Measurements from ENCODE around the gene WEE1.

WEE1 gene

DNA sequence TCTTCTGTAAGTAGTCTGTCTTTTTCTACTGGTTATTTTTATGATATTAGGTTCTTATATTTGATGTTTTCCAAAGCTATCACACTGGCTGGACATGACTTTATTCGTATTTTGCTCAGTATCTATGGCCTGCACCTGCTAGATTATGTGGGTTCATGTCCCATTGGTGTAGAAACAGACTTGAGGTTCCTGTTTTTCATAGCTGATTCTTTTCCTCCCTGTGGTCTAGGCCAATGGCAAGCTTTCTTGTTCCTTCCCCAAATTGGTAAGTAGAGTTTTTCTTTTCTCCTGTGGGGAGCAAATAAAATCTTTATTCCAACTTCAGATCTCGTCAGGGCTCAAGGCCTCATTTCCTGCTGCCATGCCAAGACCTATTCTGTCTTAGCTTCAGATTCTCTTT lies 60.2 kb downstream of the WEE1 start:
- Histone ChIP-seq H3K9ac (ENCODE audit: low read length) (no peak overlapping the region), H3K4me3 (ENCODE audit: low read length) (no peak overlapping the region), H3K36me3 (ENCODE audit: control insufficient read depth, low read depth, low read length) (no peaks in the 10 kb centered on the region), H3K9me3 (ENCODE audit: control insufficient read depth, low read depth, low read length) (no peaks in the 10 kb centered on the region), H3K4me1 (ENCODE audit: control insufficient read depth, low read depth, low read length) (peaks cover 1% of the 10 kb centered on the region), H3K27me3 (ENCODE audit: control insufficient read depth, insufficient read depth, low read length) (no peaks in the 10 kb centered on the region), H3K27ac (ENCODE audit: low read length) (no peak overlapping the region)

DNA sequence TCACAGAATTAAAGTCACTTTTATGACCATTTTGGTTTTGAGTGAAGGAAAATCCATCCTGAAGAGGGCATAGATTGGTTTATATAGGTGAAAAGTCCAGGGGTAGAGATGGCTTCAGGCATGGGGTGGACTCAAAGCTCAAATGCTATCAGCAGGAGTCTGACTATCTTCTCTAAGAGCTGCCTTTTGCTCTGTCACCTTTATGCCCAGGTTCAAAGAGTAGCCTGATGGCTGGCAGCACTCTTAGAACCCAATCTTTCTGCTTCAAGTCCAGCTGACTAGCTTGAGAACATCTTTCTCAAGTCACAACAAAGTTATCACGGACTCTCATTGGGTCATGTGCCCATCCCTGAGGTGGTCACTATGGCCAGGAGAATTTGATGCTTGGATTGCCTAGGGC lies 63.2 kb downstream of the WEE1 start:
- Histone ChIP-seq H3K4me1 (ENCODE audit: control insufficient read depth, low read depth, low read length) (no peaks in the 10 kb centered on the region), H3K4me3 (ENCODE audit: low read length) (no peak overlapping the region), H3K36me3 (ENCODE audit: control insufficient read depth, low read depth, low read length) (no peaks in the 10 kb centered on the region), H3K27ac (ENCODE audit: low read length) (no peak overlapping the region), H3K9ac (ENCODE audit: low read length) (no peak overlapping the region), H3K9me3 (ENCODE audit: control insufficient read depth, low read depth, low read length) (no peaks in the 10 kb centered on the region), H3K27me3 (ENCODE audit: control insufficient read depth, insufficient read depth, low read length) (no peaks in the 10 kb centered on the region)

DNA sequence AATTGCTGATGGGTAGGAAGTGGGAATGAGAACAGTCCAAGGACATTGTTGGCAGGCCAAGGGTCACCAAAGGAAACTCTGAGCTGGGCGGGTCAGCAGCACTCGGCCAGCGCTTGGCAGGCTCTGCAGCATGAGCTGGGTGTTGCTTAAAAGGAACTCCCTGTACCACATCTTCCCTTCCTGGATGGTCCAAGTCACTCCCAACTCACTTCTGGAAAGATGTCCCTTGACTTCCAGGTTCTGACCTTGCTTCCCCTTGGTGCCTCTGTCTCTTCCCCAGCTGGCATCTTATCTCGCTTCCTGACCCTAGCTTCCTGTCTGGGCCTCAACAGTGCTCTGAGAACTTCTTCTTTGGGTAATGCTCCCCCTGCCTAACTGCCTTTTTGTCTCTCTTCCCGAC lies 65.6 kb downstream of the WEE1 start:
- H3K9me3 ChIP-seq (ENCODE audit: control insufficient read depth, low read depth, low read length): no peaks in the 10 kb centered on the region
- no peak overlapping the region for H3K27ac ChIP-seq (ENCODE audit: low read length)
- no peaks in the 10 kb centered on the region for H3K4me1 ChIP-seq (ENCODE audit: control insufficient read depth, low read depth, low read length)
- H3K9ac ChIP-seq (ENCODE audit: low read length): no peak overlapping the region
- H3K4me3 ChIP-seq (ENCODE audit: low read length): no peak overlapping the region
- no peaks in the 10 kb centered on the region for H3K36me3 ChIP-seq (ENCODE audit: control insufficient read depth, low read depth, low read length)
- no peaks in the 10 kb centered on the region for H3K27me3 ChIP-seq (ENCODE audit: control insufficient read depth, insufficient read depth, low read length)
